H4 (cell line): Measurements from ENCODE around the gene DNAJC7. TPM values are rescaled to one million over a fixed set of nuclear protein-coding genes. Genes with fewer than 3 reads are reported as not detected.
A peak's percentile ranks its signal among the peaks of the same experiment; 100 is the strongest.

Experiments
- DNase-seq: peaks from one replicate; pipeline ENCODE4 v3.0.0-alpha.2; 2015; ENCODE audit warnings: low spot score
- total RNA-seq: library from RNA; depleted of rRNA; stranded (reverse); fragments of >200 nt; shearing (Covaris generic); gene quantifications from 2 replicates; pipeline ENCODE4 v1.2.3, GENCODE V29; 2014

DNAJC7 gene
- total RNA-seq, 1 experiment from 2014 or later: 86.7 TPM

- DNase-seq: no peak
These were observed 41.8 kb downstream of the DNAJC7 start for GRCh38 chr17:41975099-41976083.

GRCh38 chr17:41974658-41975057 is 42.6 kb downstream of the DNAJC7 start:
- no peak for DNase-seq

GRCh38 chr17:41974031-41974430 is 43.2 kb downstream of the DNAJC7 start:
- no peak for DNase-seq

- DNase-seq: no peak
These were observed 43.8 kb downstream of the DNAJC7 start for GRCh38 chr17:41973408-41973811.

GRCh38 chr17:41972571-41973407 is 44.5 kb downstream of the DNAJC7 start:
- no peak for DNase-seq

- DNase-seq: no peak
These were observed 45.3 kb downstream of the DNAJC7 start for GRCh38 chr17:41971721-41972523.

GRCh38 chr17:41970901-41971331 is 46.3 kb downstream of the DNAJC7 start:
- DNase-seq: no peak

GRCh38 chr17:41968676-41969075 is 48.6 kb downstream of the DNAJC7 start:
- no peak for DNase-seq

GRCh38 chr17:41967921-41968578 is 49.2 kb downstream of the DNAJC7 start:
- no peak for DNase-seq

GRCh38 chr17:41967141-41967920 is 49.9 kb downstream of the DNAJC7 start:
- no peak for DNase-seq

GRCh38 chr17:41966463-41967140 is 50.6 kb downstream of the DNAJC7 start, which contains the start of gene CNP:
Gene CNP (plus strand): TSS chr17:41966795. CDS start chr17:41966885, 90 bp downstream.
- DNase-seq: peak; percentile 66

GRCh38 chr17:41965694-41966462 is 51.4 kb downstream of the DNAJC7 start:
- no peak for DNase-seq

GRCh38 chr17:41962768-41963434 is 54.3 kb downstream of the DNAJC7 start:
- peak; percentile 44 for DNase-seq

GRCh38 chr17:41962111-41962510 is 55.1 kb downstream of the DNAJC7 start:
- DNase-seq: no peak

- no peak for DNase-seq
These were observed 57.7 kb downstream of the DNAJC7 start for GRCh38 chr17:41959336-41960095.

- DNase-seq: no peak
These were observed 58.3 kb downstream of the DNAJC7 start for GRCh38 chr17:41959030-41959335.

GRCh38 chr17:41957869-41958439 is 59.3 kb downstream of the DNAJC7 start:
- DNase-seq: no peak
